ENCODE data around the gene NUMBL. TPM values are rescaled to one million over a fixed set of nuclear protein-coding genes. Genes with fewer than 3 reads are reported as not detected.
A peak's percentile ranks its signal among the peaks of the same experiment; 100 is the strongest.

The NUMBL gene
- total RNA-seq, 4 donors from 2014 or later: 28.2 to 51.7 (median 41.5) TPM

DNA sequence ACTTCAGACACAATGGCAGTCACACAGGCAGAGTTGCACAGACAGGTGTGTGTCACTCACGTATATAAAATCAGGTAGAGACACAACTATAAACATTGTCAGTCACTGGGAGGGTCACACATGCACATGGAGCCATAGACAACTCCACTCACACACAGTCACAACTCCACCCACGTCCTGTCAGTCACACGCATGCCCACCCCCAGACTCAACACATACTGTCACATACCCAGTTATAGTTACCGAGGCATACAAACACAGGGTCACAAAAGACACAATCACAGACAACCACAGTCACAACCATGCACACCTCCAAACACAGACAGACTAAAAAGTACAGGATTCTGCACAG lies 1.5 kb downstream of the NUMBL start:
- Histone ChIP-seq H3K4me3 (peak overlapping the region; percentile 74 to 94 (median 88)), H3K4me1 (peaks cover 15 to 53% (median 49%) of the 10 kb centered on the region in 4 donors), H3K9me3 (no peaks in the 10 kb centered on the region), H3K36me3 (peaks cover 11 to 55% (median 51%) of the 10 kb centered on the region in 4 donors), H3K27ac (replicated peaks in 1 of 4) (peak overlapping the region; percentile 84 to 94 (median 90)), H3K27me3 (peaks cover 0 to 3% (median 0%) of the 10 kb centered on the region in 4 donors)
- no peak for DNase-seq (ENCODE audit: extremely low spot score)
- intact Hi-C loops (cut with DNase I): no loop called here
- TF ChIP-seq POLR2A (IDR thresholded peaks at IDR 0.05; ENCODE audit: low read depth): no peak
- no peak for TF ChIP-seq POLR2AphosphoS5 (IDR thresholded peaks at IDR 0.05)
- no peak for TF ChIP-seq EP300 (IDR thresholded peaks at IDR 0.05)
- TF ChIP-seq, protein P1, sequence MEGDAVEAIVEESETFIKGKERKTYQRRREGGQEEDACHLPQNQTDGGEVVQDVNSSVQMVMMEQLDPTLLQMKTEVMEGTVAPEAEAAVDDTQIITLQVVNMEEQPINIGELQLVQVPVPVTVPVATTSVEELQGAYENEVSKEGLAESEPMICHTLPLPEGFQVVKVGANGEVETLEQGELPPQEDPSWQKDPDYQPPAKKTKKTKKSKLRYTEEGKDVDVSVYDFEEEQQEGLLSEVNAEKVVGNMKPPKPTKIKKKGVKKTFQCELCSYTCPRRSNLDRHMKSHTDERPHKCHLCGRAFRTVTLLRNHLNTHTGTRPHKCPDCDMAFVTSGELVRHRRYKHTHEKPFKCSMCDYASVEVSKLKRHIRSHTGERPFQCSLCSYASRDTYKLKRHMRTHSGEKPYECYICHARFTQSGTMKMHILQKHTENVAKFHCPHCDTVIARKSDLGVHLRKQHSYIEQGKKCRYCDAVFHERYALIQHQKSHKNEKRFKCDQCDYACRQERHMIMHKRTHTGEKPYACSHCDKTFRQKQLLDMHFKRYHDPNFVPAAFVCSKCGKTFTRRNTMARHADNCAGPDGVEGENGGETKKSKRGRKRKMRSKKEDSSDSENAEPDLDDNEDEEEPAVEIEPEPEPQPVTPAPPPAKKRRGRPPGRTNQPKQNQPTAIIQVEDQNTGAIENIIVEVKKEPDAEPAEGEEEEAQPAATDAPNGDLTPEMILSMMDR (IDR thresholded peaks at IDR 0.05): no peak
- 37% methylated on average over 4 of the region's 4 CpGs for WGBS

DNA sequence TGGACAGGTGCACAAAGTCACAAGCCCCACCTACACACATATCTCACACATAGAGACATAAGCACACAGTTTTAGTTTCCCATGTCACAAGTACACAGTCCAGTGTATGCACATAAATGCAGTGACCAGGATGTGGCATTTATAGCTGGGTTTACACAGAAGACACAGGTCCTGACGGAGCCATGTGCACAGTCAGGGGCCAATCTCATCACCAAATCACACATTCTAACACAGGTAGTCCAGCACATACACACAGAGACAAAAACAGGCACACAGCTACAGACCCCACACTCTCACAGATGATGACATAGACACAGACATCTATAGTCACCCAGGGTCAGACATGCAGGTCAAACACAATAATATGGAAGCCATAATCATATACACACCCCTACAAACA lies 2.1 kb downstream of the NUMBL start:
- no peak for DNase-seq (ENCODE audit: extremely low spot score)
- no peaks in the 10 kb centered on the region for H3K9me3 ChIP-seq
- intact Hi-C loops (cut with DNase I): no loop called here
- peak overlapping the region in 3 of 4 donors; percentile 74 to 94 (median 81) for H3K4me3 ChIP-seq
- peaks cover 15 to 53% (median 49%) of the 10 kb centered on the region in 4 donors for H3K4me1 ChIP-seq
- 83% methylated on average over 1 of the region's 1 CpG for WGBS
- H3K36me3 ChIP-seq: peaks cover 11 to 54% (median 51%) of the 10 kb centered on the region in 4 donors
- no peak for TF ChIP-seq EP300 (IDR thresholded peaks at IDR 0.05)
- TF ChIP-seq POLR2AphosphoS5 (IDR thresholded peaks at IDR 0.05): no peak
- TF ChIP-seq POLR2A (IDR thresholded peaks at IDR 0.05; ENCODE audit: low read depth): no peak
- TF ChIP-seq, protein P1 (IDR thresholded peaks at IDR 0.05): no peak
- H3K27me3 ChIP-seq: peaks cover 0 to 3% (median 0%) of the 10 kb centered on the region in 4 donors
- peak overlapping the region; percentile 45 to 94 (median 74) for H3K27ac ChIP-seq (replicated peaks in 1 of 4)

DNA sequence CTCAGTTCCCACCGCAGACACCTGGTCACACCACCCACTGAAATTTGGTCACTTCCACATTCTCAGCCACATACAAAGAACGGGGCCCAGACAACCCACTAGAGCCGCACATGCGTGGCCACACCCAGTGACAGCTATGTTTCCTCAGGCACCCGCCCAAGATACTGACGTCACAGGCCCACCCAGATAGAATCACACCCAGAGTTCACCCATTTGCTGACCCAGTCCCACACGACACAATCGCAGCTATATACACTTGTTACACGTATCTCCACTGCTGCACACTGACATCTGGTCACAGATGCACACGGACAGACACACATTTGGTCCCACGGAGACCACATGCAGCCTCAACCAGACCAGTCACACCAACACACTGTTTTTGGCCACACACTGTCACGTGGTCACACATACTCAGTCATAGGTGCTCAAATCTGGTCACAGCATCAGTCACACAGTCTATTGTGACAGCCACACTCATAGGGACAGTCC lies 2.9 kb downstream of the NUMBL start:
- Histone ChIP-seq H3K27me3 (peaks cover 0 to 3% (median 0%) of the 10 kb centered on the region in 4 donors), H3K4me3 (peak overlapping the region in 2 of 4 donors; percentile 74 to 81), H3K36me3 (peaks cover 17 to 54% (median 52%) of the 10 kb centered on the region in 4 donors), H3K27ac (replicated peaks in 1 of 4) (peak overlapping the region; percentile 51 to 94 (median 82)), H3K4me1 (peaks cover 15 to 53% (median 49%) of the 10 kb centered on the region in 4 donors), H3K9me3 (no peaks in the 10 kb centered on the region)
- DNase-seq (ENCODE audit: extremely low spot score): peak; percentile 96
- intact Hi-C loops (cut with DNase I): no loop called here
- 78% methylated on average over 12 of the region's 12 CpGs for WGBS
- TF ChIP-seq POLR2AphosphoS5 (IDR thresholded peaks at IDR 0.05) (peak; percentile 63 to 66), EP300 (IDR thresholded peaks at IDR 0.05) (no peak), POLR2A (IDR thresholded peaks at IDR 0.05; ENCODE audit: low read depth) (no peak)
- TF ChIP-seq, protein P1 (IDR thresholded peaks at IDR 0.05): no peak

DNA sequence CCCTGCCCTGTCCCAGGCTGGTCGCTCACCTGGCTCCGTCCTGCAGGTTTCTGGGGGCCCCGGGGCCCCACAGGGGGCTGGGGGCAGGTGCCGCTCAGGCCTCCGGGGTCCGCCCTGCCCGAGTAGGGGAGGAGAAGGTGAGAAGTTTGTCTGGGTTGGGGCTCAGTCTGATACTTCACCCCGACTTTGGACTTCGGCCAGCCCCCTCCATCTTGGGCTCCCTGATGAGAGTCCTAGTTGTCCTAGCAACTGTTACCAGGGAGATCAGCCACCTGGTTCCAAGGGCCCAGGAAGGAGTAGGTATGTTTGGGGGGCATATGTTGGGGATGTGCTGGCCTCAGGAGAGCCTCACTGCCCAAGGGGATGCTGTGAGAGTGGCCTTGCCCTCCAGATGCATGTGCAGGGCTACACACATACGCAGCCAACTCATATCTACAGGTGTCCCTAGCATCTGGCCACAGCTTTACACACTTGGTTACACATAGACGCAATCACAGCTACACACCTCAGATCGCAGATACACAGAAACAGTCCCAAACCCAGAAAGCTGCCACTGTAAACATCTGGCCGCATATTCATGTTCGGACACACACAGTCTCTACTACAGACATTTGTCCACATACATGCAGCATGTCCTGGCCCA lies 3.4 kb downstream of the NUMBL start:
- WGBS: 87% methylated on average over 13 of the region's 14 CpGs
- Histone ChIP-seq H3K9me3 (no peaks in the 10 kb centered on the region), H3K27ac (replicated peaks in 1 of 4) (peak overlapping the region; percentile 51 to 94 (median 82)), H3K4me1 (peaks cover 15 to 50% (median 47%) of the 10 kb centered on the region in 4 donors), H3K4me3 (peak overlapping the region in 2 of 4 donors; percentile 27 to 81), H3K36me3 (peaks cover 23 to 55% (median 52%) of the 10 kb centered on the region in 4 donors), H3K27me3 (peaks cover 0 to 3% (median 0%) of the 10 kb centered on the region in 4 donors)
- DNase-seq (ENCODE audit: extremely low spot score): no peak
- TF ChIP-seq POLR2A (IDR thresholded peaks at IDR 0.05; ENCODE audit: low read depth): no peak
- TF ChIP-seq POLR2AphosphoS5 (IDR thresholded peaks at IDR 0.05): no peak
- TF ChIP-seq, protein P1 (IDR thresholded peaks at IDR 0.05): no peak
- TF ChIP-seq EP300 (IDR thresholded peaks at IDR 0.05): no peak
- intact Hi-C loops (cut with DNase I): no loop called here

Data from esophagus muscularis mucosa (tissue), 4 donors.